ENCODE data around the gene TMEFF2.
"Not testable (repeated sequence)": the region's sequence is repeated elsewhere in the genome, so short reads cannot be mapped to it uniquely, and the experiment has no call there.

The TMEFF2 gene

GRCh38 chr2:192098814-192099491 is 95.8 kb downstream of the TMEFF2 start:
- no peak for TF ChIP-seq POLR2A (IDR thresholded peaks at IDR 0.05; ENCODE audit: extremely low read depth, insufficient read length)
- TF ChIP-seq, protein P1, sequence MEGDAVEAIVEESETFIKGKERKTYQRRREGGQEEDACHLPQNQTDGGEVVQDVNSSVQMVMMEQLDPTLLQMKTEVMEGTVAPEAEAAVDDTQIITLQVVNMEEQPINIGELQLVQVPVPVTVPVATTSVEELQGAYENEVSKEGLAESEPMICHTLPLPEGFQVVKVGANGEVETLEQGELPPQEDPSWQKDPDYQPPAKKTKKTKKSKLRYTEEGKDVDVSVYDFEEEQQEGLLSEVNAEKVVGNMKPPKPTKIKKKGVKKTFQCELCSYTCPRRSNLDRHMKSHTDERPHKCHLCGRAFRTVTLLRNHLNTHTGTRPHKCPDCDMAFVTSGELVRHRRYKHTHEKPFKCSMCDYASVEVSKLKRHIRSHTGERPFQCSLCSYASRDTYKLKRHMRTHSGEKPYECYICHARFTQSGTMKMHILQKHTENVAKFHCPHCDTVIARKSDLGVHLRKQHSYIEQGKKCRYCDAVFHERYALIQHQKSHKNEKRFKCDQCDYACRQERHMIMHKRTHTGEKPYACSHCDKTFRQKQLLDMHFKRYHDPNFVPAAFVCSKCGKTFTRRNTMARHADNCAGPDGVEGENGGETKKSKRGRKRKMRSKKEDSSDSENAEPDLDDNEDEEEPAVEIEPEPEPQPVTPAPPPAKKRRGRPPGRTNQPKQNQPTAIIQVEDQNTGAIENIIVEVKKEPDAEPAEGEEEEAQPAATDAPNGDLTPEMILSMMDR (IDR thresholded peaks at IDR 0.05; ENCODE audit: low read depth, low read length): no peak
- TF ChIP-seq, protein P2, sequence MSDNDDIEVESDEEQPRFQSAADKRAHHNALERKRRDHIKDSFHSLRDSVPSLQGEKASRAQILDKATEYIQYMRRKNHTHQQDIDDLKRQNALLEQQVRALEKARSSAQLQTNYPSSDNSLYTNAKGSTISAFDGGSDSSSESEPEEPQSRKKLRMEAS (IDR thresholded peaks at IDR 0.05; ENCODE audit: low read depth, low read length): no peak
- H3K4me3 ChIP-seq (ENCODE audit: low read depth, low read length): no peak overlapping the region
- no peak for DNase-seq (ENCODE audit: low read depth)

- no peak for DNase-seq (ENCODE audit: low read depth)
- H3K4me3 ChIP-seq (ENCODE audit: low read depth, low read length): no peak overlapping the region
- TF ChIP-seq POLR2A (IDR thresholded peaks at IDR 0.05; ENCODE audit: extremely low read depth, insufficient read length) (no peak), MYC (IDR thresholded peaks at IDR 0.05; ENCODE audit: low read depth, low read length) (no peak)
- TF ChIP-seq, protein P2 (IDR thresholded peaks at IDR 0.05; ENCODE audit: low read depth, low read length): no peak
- TF ChIP-seq, protein P1 (IDR thresholded peaks at IDR 0.05; ENCODE audit: low read depth, low read length): no peak
Observed at GRCh38 chr2:192091476-192091875, 103.3 kb downstream of the TMEFF2 start.

- H3K4me3 ChIP-seq (ENCODE audit: low read depth, low read length): no peak overlapping the region
- TF ChIP-seq, protein P1 (IDR thresholded peaks at IDR 0.05; ENCODE audit: low read depth, low read length): no peak
- no peak for TF ChIP-seq MYC (IDR thresholded peaks at IDR 0.05; ENCODE audit: low read depth, low read length)
- TF ChIP-seq, protein P2 (IDR thresholded peaks at IDR 0.05; ENCODE audit: low read depth, low read length): no peak
- no peak for TF ChIP-seq POLR2A (IDR thresholded peaks at IDR 0.05; ENCODE audit: extremely low read depth, insufficient read length)
- DNase-seq (ENCODE audit: low read depth): no peak
Observed at GRCh38 chr2:192090911-192091310, 103.8 kb downstream of the TMEFF2 start.

DNA sequence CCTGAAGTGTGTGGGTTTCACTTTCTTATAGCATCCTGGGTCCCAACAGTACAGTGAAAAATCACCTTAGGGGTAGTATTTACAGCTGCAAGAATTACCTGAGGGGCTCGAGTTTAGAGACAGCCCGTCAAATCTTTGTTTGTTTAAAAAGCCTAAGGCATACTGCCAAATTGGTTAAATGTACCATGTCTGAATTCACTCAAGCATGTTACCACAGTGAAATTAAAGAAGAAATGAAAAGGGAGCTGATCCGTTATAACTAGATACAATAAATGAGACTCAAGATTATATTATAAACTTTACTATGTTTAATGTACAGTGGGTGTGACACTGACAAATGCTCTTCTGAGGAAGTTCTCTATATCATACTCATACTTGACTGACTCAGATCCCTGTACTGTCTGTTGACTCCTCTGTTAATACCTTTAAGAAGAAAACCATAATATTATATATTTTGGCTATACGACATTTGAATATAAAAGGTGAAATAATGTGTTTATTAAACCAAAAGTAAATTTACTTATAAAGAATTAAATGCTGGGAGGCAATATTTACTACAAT is 107.3 kb downstream of the TMEFF2 start:
- TF ChIP-seq, protein P1 (IDR thresholded peaks at IDR 0.05; ENCODE audit: low read depth, low read length): no peak
- TF ChIP-seq POLR2A (IDR thresholded peaks at IDR 0.05; ENCODE audit: extremely low read depth, insufficient read length) (no peak), MYC (IDR thresholded peaks at IDR 0.05; ENCODE audit: low read depth, low read length) (no peak)
- TF ChIP-seq, protein P2 (IDR thresholded peaks at IDR 0.05; ENCODE audit: low read depth, low read length): no peak
- DNase-seq (ENCODE audit: low read depth): no peak

DNA sequence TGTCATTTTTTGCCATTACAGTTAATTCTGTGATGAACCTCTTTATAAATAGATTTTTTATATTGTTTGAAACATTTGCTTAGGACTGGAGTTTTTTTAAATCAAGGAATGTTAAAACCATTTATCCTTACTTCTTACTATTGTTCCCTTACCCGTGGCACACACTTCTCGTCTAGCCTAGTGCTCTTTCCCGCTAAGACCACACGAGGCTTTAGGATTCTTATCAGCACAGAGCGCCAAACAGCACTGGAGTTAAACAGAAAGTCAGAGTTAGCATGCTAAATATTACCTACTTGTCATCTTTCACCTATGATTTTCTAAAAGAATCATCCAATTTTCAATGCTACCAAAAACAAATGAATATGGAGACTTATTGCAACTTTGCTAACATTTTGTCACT is 112.6 kb downstream of the TMEFF2 start:
- DNase-seq (ENCODE audit: low read depth): no peak
- no peak for TF ChIP-seq MYC (IDR thresholded peaks at IDR 0.05; ENCODE audit: low read depth, low read length)
- TF ChIP-seq, protein P2 (IDR thresholded peaks at IDR 0.05; ENCODE audit: low read depth, low read length): no peak
- TF ChIP-seq POLR2A (IDR thresholded peaks at IDR 0.05; ENCODE audit: extremely low read depth, insufficient read length): no peak
- TF ChIP-seq, protein P1 (IDR thresholded peaks at IDR 0.05; ENCODE audit: low read depth, low read length): no peak
- no peak overlapping the region for H3K4me3 ChIP-seq (ENCODE audit: low read depth, low read length)

More for the DNA sequence above, 107.3 kb downstream of the TMEFF2 start:
- H3K4me3 ChIP-seq (ENCODE audit: low read depth, low read length): no peak overlapping the region

DNA sequence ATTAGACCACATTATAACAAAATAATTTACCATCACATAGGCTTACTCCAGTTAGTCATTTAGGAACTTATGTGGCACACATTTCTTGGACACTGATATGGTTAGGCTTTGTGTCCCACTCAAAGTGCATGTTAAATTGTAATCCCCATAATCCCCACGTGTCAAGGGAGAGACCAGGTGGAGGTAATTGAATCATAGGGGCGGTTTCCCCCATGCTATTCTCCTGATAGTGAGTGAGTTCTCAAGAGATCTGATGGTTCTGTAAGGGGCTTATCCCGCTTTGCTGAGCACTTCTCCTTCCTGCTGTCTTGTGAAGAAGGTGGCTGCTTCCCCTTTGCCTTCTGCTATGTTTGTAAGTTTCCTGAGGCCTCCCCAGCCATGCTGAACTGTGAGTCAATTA is 114.6 kb downstream of the TMEFF2 start:
- DNase-seq (ENCODE audit: low read depth); H3K4me3 ChIP-seq (ENCODE audit: low read depth, low read length): not testable (repeated sequence)

Data from NB4 (cell line).